Right ventricle myocardium superior (tissue), 1 donor: ENCODE results near the gene GNAZ. TPM values are rescaled to one million over a fixed set of nuclear protein-coding genes. Genes with fewer than 3 reads are reported as not detected.

Experiments
- ATAC-seq: fragments of 200-7000 bp; cut with Tn5 transposase; one replicate; pipeline ENCODE4 v1.9.1; 2020; ENCODE audit warnings: mild to moderate bottlenecking; ENCODE audit not compliant: poor library complexity
- DNase-seq: peaks from one replicate; pipeline ENCODE4 v3.0.0-alpha.2; 2020
- intact Hi-C: fragments of 100-400 bp; cut with DNase I; formaldehyde crosslinking; loops from one replicate; pipeline ENCODE4 v1.11.2; 2022
- total RNA-seq: library from RNA; stranded (reverse); fragmentation: NEBNext Ultra II Directional; extraction: Animal tissue kit (Norgen Biotek cat#: 25700); gene quantifications from one replicate; pipeline ENCODE4 v1.2.1, GENCODE V29; 2021
- donor health status: DM: no; HTN: yes; CAD: no; lungs with severe emphysema.

The GNAZ gene
- total RNA-seq, 1 donor from 2014 or later = 3.1 TPM

- intact Hi-C loops = no loop called here
- DNase-seq = no peak
Observed at GRCh38 chr22:23120415-23120899, 50.1 kb downstream of the GNAZ start.

GRCh38 chr22:23121000-23121421 lies 50.7 kb downstream of the GNAZ start:
- intact Hi-C loops = no loop called here
- no peak for ATAC-seq
- DNase-seq = no peak

More at GRCh38 chr22:23120415-23120899, 50.1 kb downstream of the GNAZ start:
- ATAC-seq = no peak

GRCh38 chr22:23121424-23121823 lies 51.1 kb downstream of the GNAZ start:
- ATAC-seq (no peak), DNase-seq (no peak)
- intact Hi-C loops = no loop called here

GRCh38 chr22:23122216-23122957 lies 52.1 kb downstream of the GNAZ start:
- intact Hi-C loops = no loop called here
- DNase-seq (no peak), ATAC-seq (no peak)

GRCh38 chr22:23122992-23123803 lies 52.9 kb downstream of the GNAZ start:
- ATAC-seq (no peak), DNase-seq (peak; percentile 40)
- intact Hi-C loops = no loop called here

GRCh38 chr22:23123804-23124254 lies 53.5 kb downstream of the GNAZ start:
- intact Hi-C loops = no loop called here
- DNase-seq (no peak), ATAC-seq (no peak)

- no peak for ATAC-seq
- intact Hi-C loops = loop anchor here (5.0 kb wide), 1 partner anchor 148 kb away; no protein-coding TSS in a partner anchor
- DNase-seq = peak; percentile 41
Observed at GRCh38 chr22:23124611-23125511, 54.5 kb downstream of the GNAZ start.

- DNase-seq (peak; percentile 33), ATAC-seq (no peak)
- intact Hi-C loops = loop anchor here (5.0 kb wide), 1 partner anchor 148 kb away; no protein-coding TSS in a partner anchor
Observed at GRCh38 chr22:23125512-23126103, 55.3 kb downstream of the GNAZ start.

GRCh38 chr22:23126165-23127054 lies 56.1 kb downstream of the GNAZ start:
- no peak for DNase-seq
- intact Hi-C loops = loop anchor here (5.0 kb wide), 1 partner anchor 149 kb away; no protein-coding TSS in a partner anchor
- ATAC-seq = no peak

GRCh38 chr22:23127055-23127756 lies 56.9 kb downstream of the GNAZ start:
- intact Hi-C loops = loop anchor here (5.0 kb wide), 1 partner anchor 150 kb away; no protein-coding TSS in a partner anchor
- DNase-seq = no peak
- ATAC-seq = no peak

- ATAC-seq (no peak), DNase-seq (no peak)
- intact Hi-C loops = loop anchor here (2.0 to 5.0 kb wide), 2 partner anchors 150 to 169 kb away; no protein-coding TSS in a partner anchor
Observed at GRCh38 chr22:23127788-23128187, 57.5 kb downstream of the GNAZ start.

- DNase-seq (peak; percentile 69), ATAC-seq (peak; percentile 93)
- intact Hi-C loops = loop anchor here (2.0 to 5.0 kb wide), 2 partner anchors 151 to 170 kb away; no protein-coding TSS in a partner anchor
Observed at GRCh38 chr22:23128269-23129108, 58.2 kb downstream of the GNAZ start.

- DNase-seq = no peak
- ATAC-seq = no peak
- intact Hi-C loops = loop anchor here (2.0 to 5.0 kb wide), 2 partner anchors 152 to 170 kb away; no protein-coding TSS in a partner anchor
Observed at GRCh38 chr22:23129149-23129548, 58.8 kb downstream of the GNAZ start.

- ATAC-seq = no peak
- intact Hi-C loops = no loop called here
Observed at GRCh38 chr22:23130697-23131096, 60.4 kb downstream of the GNAZ start.

GRCh38 chr22:23131931-23132330 lies 61.6 kb downstream of the GNAZ start:
- DNase-seq (no peak), ATAC-seq (no peak)
- intact Hi-C loops = no loop called here

More at GRCh38 chr22:23130697-23131096, 60.4 kb downstream of the GNAZ start:
- DNase-seq = no peak
